ENCODE data around the gene SLC25A29.
"Not testable (repeated sequence)": the region's sequence is repeated elsewhere in the genome, so short reads cannot be mapped to it uniquely, and the experiment has no call there.

Gene SLC25A29

DNA sequence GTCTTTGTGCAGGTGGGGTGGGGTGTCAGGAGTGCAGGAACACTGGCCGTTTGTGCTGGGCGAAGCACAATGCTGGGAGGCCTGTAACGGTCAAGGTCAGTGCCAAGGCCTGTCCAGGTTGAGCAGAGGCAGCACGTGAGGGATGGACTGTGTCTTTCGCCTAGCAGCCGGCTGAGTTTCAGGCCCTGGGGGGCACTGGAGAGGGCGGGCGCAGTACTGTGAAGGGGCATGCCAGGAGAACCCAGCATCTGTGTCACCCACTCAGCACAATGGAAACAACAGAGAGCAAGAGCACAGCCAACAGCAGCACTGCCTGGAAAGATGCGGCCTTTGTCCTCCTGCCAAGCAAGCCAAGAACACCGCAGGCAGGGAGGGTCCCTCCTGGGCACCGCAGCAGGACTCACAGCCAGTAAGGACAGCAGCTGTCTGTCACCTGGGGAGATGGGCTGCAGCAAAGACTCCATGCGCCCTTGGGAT is 42.0 kb upstream of the SLC25A29 start:
- H3K4me3 ChIP-seq (ENCODE audit: low read depth, low read length), result no peak overlapping the region
- TF ChIP-seq MYC (IDR thresholded peaks at IDR 0.05; ENCODE audit: low read depth, low read length) (no peak), POLR2A (IDR thresholded peaks at IDR 0.05; ENCODE audit: extremely low read depth, insufficient read length) (no peak)
- TF ChIP-seq, protein P1, sequence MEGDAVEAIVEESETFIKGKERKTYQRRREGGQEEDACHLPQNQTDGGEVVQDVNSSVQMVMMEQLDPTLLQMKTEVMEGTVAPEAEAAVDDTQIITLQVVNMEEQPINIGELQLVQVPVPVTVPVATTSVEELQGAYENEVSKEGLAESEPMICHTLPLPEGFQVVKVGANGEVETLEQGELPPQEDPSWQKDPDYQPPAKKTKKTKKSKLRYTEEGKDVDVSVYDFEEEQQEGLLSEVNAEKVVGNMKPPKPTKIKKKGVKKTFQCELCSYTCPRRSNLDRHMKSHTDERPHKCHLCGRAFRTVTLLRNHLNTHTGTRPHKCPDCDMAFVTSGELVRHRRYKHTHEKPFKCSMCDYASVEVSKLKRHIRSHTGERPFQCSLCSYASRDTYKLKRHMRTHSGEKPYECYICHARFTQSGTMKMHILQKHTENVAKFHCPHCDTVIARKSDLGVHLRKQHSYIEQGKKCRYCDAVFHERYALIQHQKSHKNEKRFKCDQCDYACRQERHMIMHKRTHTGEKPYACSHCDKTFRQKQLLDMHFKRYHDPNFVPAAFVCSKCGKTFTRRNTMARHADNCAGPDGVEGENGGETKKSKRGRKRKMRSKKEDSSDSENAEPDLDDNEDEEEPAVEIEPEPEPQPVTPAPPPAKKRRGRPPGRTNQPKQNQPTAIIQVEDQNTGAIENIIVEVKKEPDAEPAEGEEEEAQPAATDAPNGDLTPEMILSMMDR (IDR thresholded peaks at IDR 0.05; ENCODE audit: low read depth, low read length), result no peak
- TF ChIP-seq, protein P2, sequence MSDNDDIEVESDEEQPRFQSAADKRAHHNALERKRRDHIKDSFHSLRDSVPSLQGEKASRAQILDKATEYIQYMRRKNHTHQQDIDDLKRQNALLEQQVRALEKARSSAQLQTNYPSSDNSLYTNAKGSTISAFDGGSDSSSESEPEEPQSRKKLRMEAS (IDR thresholded peaks at IDR 0.05; ENCODE audit: low read depth, low read length), result no peak
- DNase-seq (ENCODE audit: low read depth), result no peak

DNA sequence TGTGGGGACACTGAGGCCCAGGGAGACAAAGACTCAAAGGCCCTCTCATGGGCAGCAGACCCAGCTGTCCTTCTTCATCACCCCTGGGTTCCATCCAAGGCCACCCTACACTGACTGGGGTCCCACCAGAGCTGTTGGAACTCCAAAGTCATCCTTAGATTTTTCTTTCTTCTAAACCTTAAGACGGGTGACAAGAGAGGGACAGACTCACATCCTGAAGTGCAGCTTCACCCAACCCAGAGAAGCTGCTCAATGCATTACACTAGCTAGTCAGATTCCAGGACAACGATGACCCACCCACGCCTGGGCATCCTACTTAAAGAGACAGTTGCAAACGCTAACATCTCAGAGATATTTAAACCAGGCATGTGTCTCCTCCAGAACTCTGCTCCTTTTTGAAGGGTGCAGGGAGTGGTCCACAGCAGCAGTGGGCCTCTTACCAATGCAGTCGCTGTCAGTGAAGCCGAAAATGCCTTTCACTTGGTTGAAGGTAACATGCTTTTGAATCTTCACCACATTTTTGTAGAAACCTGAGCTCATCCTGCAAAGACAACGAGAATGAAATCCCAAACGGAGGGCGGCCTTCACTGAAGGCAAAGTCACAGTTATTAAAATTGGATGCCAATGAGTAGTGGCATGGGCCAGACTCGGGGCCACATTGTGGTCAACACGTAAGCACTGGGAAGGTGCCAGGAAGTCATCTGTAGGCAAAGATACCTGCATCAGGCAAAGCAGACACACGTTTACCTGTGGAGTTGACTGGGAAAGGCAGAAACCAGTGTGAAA is 40.3 kb upstream of the SLC25A29 start:
- no peak for DNase-seq (ENCODE audit: low read depth)
- H3K4me3 ChIP-seq (ENCODE audit: low read depth, low read length), result no peak overlapping the region
- TF ChIP-seq, protein P1 (IDR thresholded peaks at IDR 0.05; ENCODE audit: low read depth, low read length), result no peak
- TF ChIP-seq, protein P2 (IDR thresholded peaks at IDR 0.05; ENCODE audit: low read depth, low read length), result no peak
- TF ChIP-seq MYC (IDR thresholded peaks at IDR 0.05; ENCODE audit: low read depth, low read length) (no peak), POLR2A (IDR thresholded peaks at IDR 0.05; ENCODE audit: extremely low read depth, insufficient read length) (no peak)

DNA sequence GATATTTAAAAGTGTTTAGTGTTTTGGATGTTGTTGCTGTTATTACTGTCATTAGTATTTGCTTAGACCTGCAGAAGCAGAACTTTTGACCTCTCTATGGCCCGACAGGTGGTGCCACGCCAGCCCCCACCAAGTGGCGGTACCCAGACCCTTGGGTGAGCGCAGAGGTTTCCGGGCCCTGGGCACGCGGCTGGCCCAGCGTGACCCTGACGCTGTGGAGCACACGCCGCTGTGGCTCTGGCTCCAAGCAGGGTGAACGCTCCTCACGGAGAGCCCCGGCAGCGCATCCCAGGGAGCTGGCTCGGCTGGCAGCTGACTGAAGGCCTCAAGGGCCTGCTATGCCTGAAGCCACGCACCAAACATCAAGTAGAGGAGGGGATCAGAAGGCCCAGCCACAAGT is 39.5 kb upstream of the SLC25A29 start:
- no peak overlapping the region for H3K4me3 ChIP-seq (ENCODE audit: low read depth, low read length)
- TF ChIP-seq, protein P1 (IDR thresholded peaks at IDR 0.05; ENCODE audit: low read depth, low read length), result no peak
- no peak for TF ChIP-seq MYC (IDR thresholded peaks at IDR 0.05; ENCODE audit: low read depth, low read length)
- no peak for TF ChIP-seq POLR2A (IDR thresholded peaks at IDR 0.05; ENCODE audit: extremely low read depth, insufficient read length)
- no peak for DNase-seq (ENCODE audit: low read depth)

DNA sequence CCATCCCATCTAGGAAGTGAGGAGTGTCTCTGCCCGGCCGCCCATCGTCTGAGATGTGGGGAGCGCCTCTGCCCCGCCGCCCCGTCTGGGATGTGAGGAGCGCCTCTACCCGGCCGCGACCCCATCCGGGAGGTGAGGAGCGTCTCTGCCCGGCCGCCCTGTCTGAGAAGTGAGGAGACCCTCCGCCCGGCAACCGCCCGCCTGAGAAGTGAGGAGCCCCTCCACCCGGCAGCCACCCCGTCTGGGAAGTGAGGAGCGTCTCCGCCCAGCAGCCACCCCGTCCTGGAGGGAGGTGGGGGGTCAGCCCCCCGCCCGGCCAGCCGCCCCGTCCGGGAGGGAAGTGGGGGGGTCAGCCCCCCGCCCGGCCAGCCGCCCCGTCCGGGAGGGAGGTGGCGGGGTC is 38.4 kb upstream of the SLC25A29 start:
- not testable (repeated sequence) for DNase-seq (ENCODE audit: low read depth); H3K4me3 ChIP-seq (ENCODE audit: low read depth, low read length)

DNA sequence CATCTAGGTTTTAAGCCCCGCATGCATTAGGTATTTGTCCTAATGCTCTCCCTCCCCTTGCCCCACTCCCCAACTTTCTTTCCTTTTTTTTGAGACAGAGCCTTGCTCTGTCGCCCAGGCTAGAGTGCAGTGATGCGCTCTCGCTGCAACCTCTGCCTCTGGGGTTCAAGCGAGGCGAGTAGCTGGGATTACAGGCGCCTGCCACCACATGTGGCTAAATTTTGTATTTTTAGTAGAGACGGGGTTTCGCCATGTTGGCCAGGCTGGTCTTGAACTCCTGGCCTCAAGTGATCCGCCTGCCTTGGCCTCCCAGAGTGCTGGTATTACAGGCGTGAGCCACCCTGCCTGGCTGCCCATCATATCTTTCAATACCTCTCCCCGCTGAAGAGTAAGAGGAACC is 36.6 kb upstream of the SLC25A29 start:
- DNase-seq (ENCODE audit: low read depth); H3K4me3 ChIP-seq (ENCODE audit: low read depth, low read length): not testable (repeated sequence)

DNA sequence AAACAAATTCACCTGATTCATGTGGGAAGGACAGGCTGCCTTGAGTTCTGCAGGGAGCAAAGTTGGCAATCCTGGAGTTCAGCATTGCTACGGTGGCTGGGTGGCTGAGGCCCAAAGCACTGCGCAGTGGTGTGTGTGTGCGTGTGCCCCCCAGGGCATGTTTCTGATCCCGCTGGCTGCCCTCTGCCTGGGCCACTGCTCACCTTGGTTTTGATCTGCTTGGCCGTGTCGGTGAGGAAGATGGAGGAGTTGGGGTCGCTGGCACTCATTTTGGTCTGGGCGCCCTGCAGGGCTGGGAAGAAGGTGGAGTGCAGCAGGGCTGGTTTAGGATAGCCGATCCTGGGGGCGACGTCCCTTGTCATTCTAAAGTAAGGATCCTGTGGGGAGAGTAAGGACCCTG is 36.0 kb upstream of the SLC25A29 start:
- no peak for DNase-seq (ENCODE audit: low read depth)
- TF ChIP-seq MYC (IDR thresholded peaks at IDR 0.05; ENCODE audit: low read depth, low read length), result no peak
- TF ChIP-seq POLR2A (IDR thresholded peaks at IDR 0.05; ENCODE audit: extremely low read depth, insufficient read length), result no peak
- TF ChIP-seq, protein P1 (IDR thresholded peaks at IDR 0.05; ENCODE audit: low read depth, low read length), result no peak
- TF ChIP-seq, protein P2 (IDR thresholded peaks at IDR 0.05; ENCODE audit: low read depth, low read length), result no peak
- no peak overlapping the region for H3K4me3 ChIP-seq (ENCODE audit: low read depth, low read length)

DNA sequence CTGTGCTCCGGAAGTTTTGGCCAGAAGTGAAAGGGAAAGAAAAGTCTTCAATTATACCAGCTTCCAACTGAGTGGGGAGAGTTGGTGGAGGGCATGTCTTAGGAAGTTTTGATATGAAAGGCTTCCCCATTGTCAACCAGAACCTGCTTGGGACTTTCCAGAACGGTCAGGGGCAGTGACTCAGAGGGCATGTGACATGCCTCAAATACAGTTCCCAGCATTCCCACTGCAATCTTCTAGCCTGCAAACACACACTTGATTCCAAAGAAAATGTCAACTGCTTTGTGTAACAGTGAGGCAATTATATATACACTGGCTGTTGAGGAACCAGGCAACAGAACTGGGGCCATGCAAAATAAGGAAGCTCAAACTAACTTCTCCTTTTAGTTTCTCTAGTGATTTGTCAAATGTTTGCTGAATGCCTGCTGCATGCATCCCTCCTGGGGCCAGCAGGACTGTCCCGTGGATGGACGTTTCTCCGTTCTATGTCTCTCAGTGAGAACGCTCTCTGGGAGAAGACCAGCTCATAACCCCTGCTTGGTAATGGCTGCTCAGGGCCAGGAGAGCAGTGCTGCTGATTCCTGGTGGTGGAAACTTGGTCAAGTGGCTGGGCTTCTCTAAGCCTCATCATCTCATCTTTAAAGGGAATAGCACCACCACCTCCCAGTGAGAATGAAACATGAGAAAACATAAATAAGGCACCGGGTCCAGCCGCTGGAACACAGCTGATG is 35.2 kb upstream of the SLC25A29 start:
- H3K4me3 ChIP-seq (ENCODE audit: low read depth, low read length), result no peak overlapping the region
- peak; percentile 76 for DNase-seq (ENCODE audit: low read depth)
- TF ChIP-seq POLR2A (IDR thresholded peaks at IDR 0.05; ENCODE audit: extremely low read depth, insufficient read length) (no peak), MYC (IDR thresholded peaks at IDR 0.05; ENCODE audit: low read depth, low read length) (peak; percentile 60; the same call in 1 of the 2 replicates)
- TF ChIP-seq, protein P2 (IDR thresholded peaks at IDR 0.05; ENCODE audit: low read depth, low read length), result peak; percentile 62
- TF ChIP-seq, protein P1 (IDR thresholded peaks at IDR 0.05; ENCODE audit: low read depth, low read length), result no peak
